Erythroblast (primary cell): ENCODE data around the gene GARNL3.

ENCODE experiments used
- GATA1 ChIP-seq: IDR thresholded peaks from 2 replicates; pipeline ENCODE4 v1.6.1; 2011; ENCODE audit warnings: low read depth, mild to moderate bottlenecking, control low read depth, low read length, moderate library complexity
- POLR2A ChIP-seq: IDR thresholded peaks from 2 replicates; pipeline ENCODE4 v1.6.1; 2011; ENCODE audit warnings: mild to moderate bottlenecking, low read length

DNA sequence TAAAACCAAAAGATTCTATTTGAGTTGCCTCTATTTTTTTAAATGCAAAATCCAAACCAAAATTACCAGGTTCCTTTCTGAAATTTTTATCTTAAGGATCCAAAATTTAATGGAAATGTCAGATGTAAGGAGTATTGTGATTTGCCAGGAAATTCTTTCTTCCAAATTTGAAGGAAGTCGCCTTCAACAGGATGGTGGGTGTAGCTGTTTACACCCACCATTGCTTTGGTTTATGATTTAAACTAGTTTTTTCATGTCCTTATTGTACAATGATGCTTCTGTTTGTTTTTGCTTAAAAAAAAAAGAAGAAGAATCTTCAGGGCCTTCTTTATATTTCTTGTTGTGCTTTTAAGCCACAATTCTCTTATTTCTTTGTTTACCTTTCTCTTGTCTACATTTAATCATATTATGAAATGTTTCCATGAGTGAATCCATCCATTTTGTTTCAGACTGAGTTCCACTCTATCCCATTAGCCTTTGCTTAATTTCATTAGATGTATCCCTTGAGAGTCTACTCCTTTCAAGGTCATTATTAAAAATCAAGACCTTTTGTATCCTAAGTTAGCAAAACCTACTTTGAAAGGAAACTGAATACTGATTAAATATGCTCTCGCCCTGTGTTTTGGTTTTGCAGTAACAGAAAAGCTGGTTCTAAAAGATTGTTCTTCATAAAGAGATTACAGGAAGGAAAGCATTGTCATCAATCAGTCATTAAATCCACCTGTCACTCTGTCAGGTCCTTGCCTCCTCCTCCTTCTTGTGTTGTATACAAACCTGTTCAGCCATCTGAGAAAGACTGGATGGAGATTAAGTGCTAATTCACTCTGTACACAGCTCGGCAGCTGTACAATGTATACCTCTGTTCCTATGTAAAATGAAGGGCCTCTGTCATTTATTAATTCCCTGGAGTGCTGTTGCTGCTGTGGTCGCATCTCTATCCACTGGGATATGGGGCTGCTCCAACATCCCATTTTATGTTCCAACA lies 86.9 kb downstream of the GARNL3 start:
- no peak for TF ChIP-seq POLR2A
- no peak for TF ChIP-seq GATA1
